NCI-H460 (cell line): ENCODE results near the gene ITCH. TPM values are rescaled to one million over a fixed set of nuclear protein-coding genes. Genes with fewer than 3 reads are reported as not detected.
"Not testable (repeated sequence)": the region's sequence is repeated elsewhere in the genome, so short reads cannot be mapped to it uniquely, and the experiment has no call there.

Experiments used
- DNase-seq: peaks from one replicate; pipeline ENCODE4 v3.0.0-alpha.2; 2016; ENCODE audit warnings: low read depth; ENCODE audit errors: extremely low read depth
- polyA plus RNA-seq: library from polyadenylated mRNA; depleted of rRNA; stranded (reverse); fragments of >200 nt; gene quantifications from 2 replicates; pipeline ENCODE4 v1.2.3, GENCODE V29; 2014; cell fraction: nucleus; rRNA removed
- total RNA-seq: library from RNA; depleted of rRNA; stranded (reverse); fragments of >200 nt; shearing (Covaris generic); gene quantifications from 2 replicates; pipeline ENCODE4 v1.2.3, GENCODE V29; 2014; rRNA removed

ITCH gene
- total RNA-seq, result 52.2 and 55.3 TPM in 2 replicates
- polyA plus RNA-seq, result 19.5 and 21.8 TPM in 2 replicates

- DNase-seq, result peak; percentile 93
These were observed at the start of gene ITCH for GRCh38 chr20:34363062-34363464. Gene ITCH, plus strand, starts transcription at chr20:34363273. Its CDS starts 30,539 bp downstream, at chr20:34393812.

- DNase-seq, result no peak
These were observed 47.8 kb upstream of the ITCH start for GRCh38 chr20:34315236-34315635.

GRCh38 chr20:34316196-34316814 is 46.8 kb upstream of the ITCH start:
- no peak for DNase-seq

- DNase-seq, result no peak
These were observed 44.2 kb upstream of the ITCH start for GRCh38 chr20:34318609-34319443.

GRCh38 chr20:34320861-34321260 is 42.2 kb upstream of the ITCH start:
- no peak for DNase-seq

GRCh38 chr20:34322267-34323105 is 40.6 kb upstream of the ITCH start:
- DNase-seq, result no peak

- no peak for DNase-seq
These were observed 38.5 kb upstream of the ITCH start for GRCh38 chr20:34324541-34324940.

GRCh38 chr20:34328207-34328606 is 34.9 kb upstream of the ITCH start:
- DNase-seq, result not testable (repeated sequence)

- DNase-seq, result no peak
These were observed 34.0 kb upstream of the ITCH start for GRCh38 chr20:34328928-34329677.

GRCh38 chr20:34330861-34331544 is 32.1 kb upstream of the ITCH start:
- not testable (repeated sequence) for DNase-seq

GRCh38 chr20:34331838-34332237 is 31.2 kb upstream of the ITCH start:
- DNase-seq, result no peak

- no peak for DNase-seq
These were observed 30.7 kb upstream of the ITCH start for GRCh38 chr20:34332262-34332920.

GRCh38 chr20:34333786-34334185 is 29.3 kb upstream of the ITCH start:
- DNase-seq, result no peak

GRCh38 chr20:34334654-34335407 is 28.2 kb upstream of the ITCH start:
- DNase-seq, result no peak

- no peak for DNase-seq
These were observed 25.5 kb upstream of the ITCH start for GRCh38 chr20:34337544-34337943.

- DNase-seq, result no peak
These were observed 24.9 kb upstream of the ITCH start for GRCh38 chr20:34337982-34338726.

GRCh38 chr20:34340726-34341125 is 22.3 kb upstream of the ITCH start:
- not testable (repeated sequence) for DNase-seq

- DNase-seq, result not testable (repeated sequence)
These were observed 21.9 kb upstream of the ITCH start for GRCh38 chr20:34341199-34341598.
